ENCODE measurements around the gene FBXW2.
"Not testable (repeated sequence)": the region's sequence is repeated elsewhere in the genome, so short reads cannot be mapped to it uniquely, and the experiment has no call there.

Gene FBXW2

GRCh38 chr9:120778758-120779157 is 14.5 kb downstream of the FBXW2 start:
- no peak for DNase-seq

GRCh38 chr9:120777229-120777628 is 16.0 kb downstream of the FBXW2 start:
- no peak for DNase-seq

GRCh38 chr9:120776788-120777187 is 16.4 kb downstream of the FBXW2 start:
- DNase-seq, result no peak

- no peak for DNase-seq
Observed at GRCh38 chr9:120775859-120776258, 17.4 kb downstream of the FBXW2 start.

- DNase-seq, result no peak
Observed at GRCh38 chr9:120774719-120775118, 18.5 kb downstream of the FBXW2 start.

GRCh38 chr9:120773256-120773655 is 20.0 kb downstream of the FBXW2 start:
- DNase-seq, result no peak

GRCh38 chr9:120770931-120771330 is 22.3 kb downstream of the FBXW2 start:
- no peak for DNase-seq

- DNase-seq, result no peak
Observed at GRCh38 chr9:120768886-120769285, 24.3 kb downstream of the FBXW2 start.

GRCh38 chr9:120768247-120768646 is 25.0 kb downstream of the FBXW2 start:
- DNase-seq, result no peak

- DNase-seq, result no peak
Observed at GRCh38 chr9:120767451-120767850, 25.8 kb downstream of the FBXW2 start.

GRCh38 chr9:120765910-120766425 is 27.2 kb downstream of the FBXW2 start:
- DNase-seq, result no peak

GRCh38 chr9:120764476-120764875 is 28.7 kb downstream of the FBXW2 start:
- DNase-seq, result no peak

GRCh38 chr9:120761006-120761405 is 32.2 kb downstream of the FBXW2 start:
- no peak for DNase-seq

GRCh38 chr9:120759755-120760400 is 33.3 kb downstream of the FBXW2 start:
- DNase-seq, result no peak

GRCh38 chr9:120758544-120758943 is 34.7 kb downstream of the FBXW2 start:
- no peak for DNase-seq

- DNase-seq, result no peak
Observed at GRCh38 chr9:120757026-120757913, 35.9 kb downstream of the FBXW2 start.

- DNase-seq, result no peak
Observed at GRCh38 chr9:120756531-120756930, 36.7 kb downstream of the FBXW2 start.

- DNase-seq, result peak; percentile 57
Observed at GRCh38 chr9:120755810-120756434, 37.3 kb downstream of the FBXW2 start.

- no peak for DNase-seq
Observed at GRCh38 chr9:120755044-120755443, 38.2 kb downstream of the FBXW2 start.

GRCh38 chr9:120750421-120750820 is 42.8 kb downstream of the FBXW2 start:
- no peak for DNase-seq

GRCh38 chr9:120746366-120746765 is 46.9 kb downstream of the FBXW2 start:
- DNase-seq, result not testable (repeated sequence)

- no peak for DNase-seq
Observed at GRCh38 chr9:120745278-120745677, 47.9 kb downstream of the FBXW2 start.

GRCh38 chr9:120742951-120743416 is 50.2 kb downstream of the FBXW2 start:
- no peak for DNase-seq
